ENCODE results near the gene NXPE4. TPM values are rescaled to one million over a fixed set of nuclear protein-coding genes. Genes with fewer than 3 reads are reported as not detected.
"Not testable (repeated sequence)": the region's sequence is repeated elsewhere in the genome, so short reads cannot be mapped to it uniquely, and the experiment has no call there.

Gene NXPE4
- not detected for total RNA-seq

DNA sequence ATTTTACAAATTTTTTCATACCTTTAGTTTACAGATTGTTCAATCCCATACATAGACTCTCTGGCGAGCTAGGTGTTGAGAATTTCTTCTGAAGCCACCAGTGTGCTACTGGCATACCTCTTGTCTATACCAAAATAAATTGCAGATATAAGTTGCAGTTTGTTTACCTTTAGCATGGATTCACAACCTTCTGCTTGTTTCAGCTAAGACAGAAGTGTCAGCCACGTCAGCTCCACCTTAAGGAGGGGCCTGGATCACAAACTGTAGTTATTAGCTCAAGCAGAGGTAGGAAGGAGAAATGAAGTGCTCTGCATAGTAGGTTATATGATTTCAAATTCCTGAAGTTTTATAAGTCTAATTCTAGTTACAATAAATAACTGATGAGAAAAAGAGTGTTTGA, at the start of gene NXPE4:
NXPE4 (minus strand) TSS at position 216 of the 400 bp plus-strand sequence. CDS start 1,027 bp downstream, outside the sequence.
- intact Hi-C loops (cut with DNase I) = no loop called here
- no peak for ATAC-seq
- no peak for DNase-seq (ENCODE audit: low spot score)

GRCh38 chr11:114639440-114639839, 43.9 kb upstream of the NXPE4 start:
- intact Hi-C loops (cut with DNase I); DNase-seq (ENCODE audit: low spot score); ATAC-seq: not testable (repeated sequence)

- ATAC-seq; intact Hi-C loops (cut with DNase I); DNase-seq (ENCODE audit: low spot score): not testable (repeated sequence)
These were observed 35.9 kb upstream of the NXPE4 start for GRCh38 chr11:114631445-114631965.

- ATAC-seq (no peak), DNase-seq (ENCODE audit: low spot score) (no peak)
- intact Hi-C loops (cut with DNase I) = no loop called here
These were observed 29.7 kb upstream of the NXPE4 start for GRCh38 chr11:114625294-114625693.

DNA sequence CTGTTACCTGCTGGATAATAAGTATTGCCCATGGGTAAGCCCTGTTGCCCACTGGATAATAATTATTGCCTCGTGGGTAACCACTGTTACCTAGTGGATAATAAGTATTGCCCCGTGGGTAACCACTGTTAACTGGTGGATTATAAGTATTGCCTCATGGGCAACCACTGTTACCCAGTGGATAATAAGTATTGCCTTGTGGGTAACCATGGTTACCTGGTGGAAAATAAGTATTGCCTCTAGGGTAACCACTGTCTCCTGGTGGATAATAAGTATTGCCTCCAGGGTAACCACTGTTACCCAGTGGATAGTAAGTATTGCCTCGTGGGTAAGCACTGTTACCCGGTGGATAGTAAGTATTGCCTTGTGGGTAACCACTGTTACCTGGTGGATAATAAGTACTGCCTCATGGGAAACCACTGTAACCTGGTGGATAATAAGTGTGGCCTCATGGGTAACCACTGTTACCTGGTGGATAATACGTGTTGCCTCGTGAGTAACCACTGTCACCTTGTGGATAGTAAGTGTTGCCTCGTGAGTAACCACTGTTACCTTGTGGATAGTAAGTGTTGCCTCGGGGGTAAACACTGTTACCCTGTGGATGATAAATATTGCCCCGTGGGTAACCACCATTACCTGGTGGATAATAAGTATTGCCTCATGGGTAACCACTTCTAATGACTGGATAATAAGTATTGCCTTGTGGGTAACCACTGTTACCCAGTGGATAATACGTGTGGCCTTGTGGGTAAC, 29.0 kb upstream of the NXPE4 start:
- ATAC-seq = no peak
- no peak for DNase-seq (ENCODE audit: low spot score)
- intact Hi-C loops (cut with DNase I) = no loop called here

GRCh38 chr11:114623720-114624119, 28.1 kb upstream of the NXPE4 start:
- DNase-seq (ENCODE audit: low spot score) (no peak), ATAC-seq (no peak)
- intact Hi-C loops (cut with DNase I) = no loop called here

- intact Hi-C loops (cut with DNase I) = no loop called here
- ATAC-seq (no peak), DNase-seq (ENCODE audit: low spot score) (no peak)
These were observed 27.3 kb upstream of the NXPE4 start for GRCh38 chr11:114622858-114623257.

GRCh38 chr11:114621950-114622809, 26.6 kb upstream of the NXPE4 start:
- intact Hi-C loops (cut with DNase I) = no loop called here
- DNase-seq (ENCODE audit: low spot score) (no peak), ATAC-seq (no peak)

DNA sequence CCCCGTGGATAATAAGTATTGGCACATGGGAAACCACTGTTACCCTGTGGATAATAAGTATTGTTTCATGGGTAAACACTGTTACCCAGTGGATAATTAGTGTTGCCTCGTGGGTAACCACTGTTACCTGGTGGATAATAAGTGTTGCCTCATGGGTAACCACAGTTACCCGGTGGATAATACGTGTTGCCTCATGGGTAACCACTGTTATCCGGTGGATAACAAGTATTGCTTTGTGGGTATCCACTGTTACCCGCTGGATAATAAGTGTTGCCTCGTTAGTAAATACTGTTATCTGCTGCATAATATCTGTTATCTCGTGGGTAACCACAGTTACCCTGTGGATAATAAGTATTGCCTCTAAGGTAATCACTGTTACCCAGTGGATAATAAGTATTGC, 25.5 kb upstream of the NXPE4 start:
- no peak for DNase-seq (ENCODE audit: low spot score)
- intact Hi-C loops (cut with DNase I) = no loop called here
- ATAC-seq = no peak

DNA sequence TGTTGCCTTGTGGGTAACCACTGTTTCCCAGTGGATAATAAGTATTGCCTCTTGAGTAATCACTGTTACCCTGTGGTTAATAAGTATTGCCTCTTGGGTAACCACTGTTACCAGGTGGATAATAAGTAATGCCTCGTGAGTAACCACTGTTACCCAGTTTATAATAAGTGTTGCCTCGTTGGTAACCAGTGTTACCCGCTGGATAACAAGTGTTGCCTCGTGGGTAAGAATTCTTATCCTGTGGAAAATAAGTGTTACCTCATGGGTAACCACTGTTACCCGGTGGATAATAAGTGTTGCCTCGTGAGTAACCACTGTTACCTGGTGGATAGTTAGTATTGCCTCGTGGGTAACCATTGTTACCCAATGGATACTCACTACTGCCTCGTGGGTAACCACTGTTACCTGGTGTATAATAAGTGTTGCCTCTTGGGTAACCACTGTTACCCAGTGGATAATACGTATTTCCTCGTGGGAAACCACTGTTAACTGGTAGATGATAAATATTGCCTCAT, 24.1 kb upstream of the NXPE4 start:
- DNase-seq (ENCODE audit: low spot score) = no peak
- intact Hi-C loops (cut with DNase I) = no loop called here
- no peak for ATAC-seq

DNA sequence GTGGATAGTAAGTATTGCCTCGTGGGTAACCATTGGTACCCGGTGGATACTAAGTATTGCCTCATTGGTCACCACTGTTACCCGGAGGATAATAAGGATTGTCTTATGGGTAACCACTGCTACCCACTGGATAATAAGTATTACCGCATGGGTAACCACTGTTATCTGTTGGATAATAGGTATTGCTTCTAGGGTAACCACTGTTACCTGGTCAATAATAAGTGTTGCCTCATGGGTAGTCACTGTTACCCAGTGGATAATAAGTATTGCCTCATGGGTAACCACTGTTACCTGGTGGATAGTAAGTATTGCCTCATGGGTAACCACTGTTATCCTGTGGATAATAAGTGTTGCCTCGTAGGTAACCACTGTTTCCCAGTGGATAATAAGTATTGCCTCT, 22.6 kb upstream of the NXPE4 start:
- no peak for ATAC-seq
- intact Hi-C loops (cut with DNase I) = no loop called here
- no peak for DNase-seq (ENCODE audit: low spot score)

DNA sequence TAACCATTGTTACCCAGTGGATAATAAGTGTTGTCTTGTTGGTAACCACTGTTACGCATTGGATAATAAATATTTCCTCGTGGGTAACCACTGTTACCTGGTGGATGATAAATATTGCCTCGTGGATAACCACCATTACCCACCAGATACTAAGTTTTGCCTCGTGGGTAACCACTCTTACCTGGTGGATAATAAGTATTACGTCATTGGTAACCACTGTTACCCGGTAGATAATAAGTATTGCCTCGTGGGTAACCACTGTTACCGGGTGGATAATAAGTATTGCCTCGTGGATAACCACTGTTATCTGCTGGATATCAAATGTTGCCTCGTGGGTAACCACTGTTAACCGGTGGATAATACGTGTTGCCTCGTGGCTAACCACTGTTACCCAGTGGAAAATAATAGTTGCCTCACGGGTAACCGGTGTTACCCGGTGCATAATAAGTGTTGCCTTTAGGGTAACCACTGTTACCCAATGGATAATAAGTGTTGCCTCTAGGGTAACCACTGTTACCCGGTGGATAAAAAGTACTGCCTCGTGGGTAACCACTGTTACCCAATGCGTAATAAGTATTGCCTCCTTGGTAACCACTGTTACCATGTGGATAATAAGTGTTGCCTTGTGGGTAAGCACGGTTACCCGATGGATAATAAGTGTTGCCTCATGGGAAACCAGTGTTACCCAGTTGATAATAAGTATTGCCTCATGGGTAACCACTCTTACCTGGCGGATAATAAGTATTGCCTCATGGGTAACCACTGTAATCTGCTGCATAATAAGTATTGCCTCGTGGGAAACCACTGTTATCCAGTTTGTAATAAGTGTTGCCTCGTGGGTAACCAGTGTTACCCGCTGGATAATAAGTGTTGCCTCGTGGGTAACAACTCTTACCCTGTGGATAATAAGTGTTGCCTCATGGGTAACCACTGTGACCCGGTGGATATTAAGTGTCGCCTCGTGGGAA, 21.9 kb upstream of the NXPE4 start:
- DNase-seq (ENCODE audit: low spot score) = no peak
- ATAC-seq = no peak

GRCh38 chr11:114616516-114616915, 20.9 kb upstream of the NXPE4 start:
- ATAC-seq (no peak), DNase-seq (ENCODE audit: low spot score) (no peak)
- intact Hi-C loops (cut with DNase I) = no loop called here

More for the DNA sequence above, 21.9 kb upstream of the NXPE4 start:
- intact Hi-C loops (cut with DNase I) = no loop called here

DNA sequence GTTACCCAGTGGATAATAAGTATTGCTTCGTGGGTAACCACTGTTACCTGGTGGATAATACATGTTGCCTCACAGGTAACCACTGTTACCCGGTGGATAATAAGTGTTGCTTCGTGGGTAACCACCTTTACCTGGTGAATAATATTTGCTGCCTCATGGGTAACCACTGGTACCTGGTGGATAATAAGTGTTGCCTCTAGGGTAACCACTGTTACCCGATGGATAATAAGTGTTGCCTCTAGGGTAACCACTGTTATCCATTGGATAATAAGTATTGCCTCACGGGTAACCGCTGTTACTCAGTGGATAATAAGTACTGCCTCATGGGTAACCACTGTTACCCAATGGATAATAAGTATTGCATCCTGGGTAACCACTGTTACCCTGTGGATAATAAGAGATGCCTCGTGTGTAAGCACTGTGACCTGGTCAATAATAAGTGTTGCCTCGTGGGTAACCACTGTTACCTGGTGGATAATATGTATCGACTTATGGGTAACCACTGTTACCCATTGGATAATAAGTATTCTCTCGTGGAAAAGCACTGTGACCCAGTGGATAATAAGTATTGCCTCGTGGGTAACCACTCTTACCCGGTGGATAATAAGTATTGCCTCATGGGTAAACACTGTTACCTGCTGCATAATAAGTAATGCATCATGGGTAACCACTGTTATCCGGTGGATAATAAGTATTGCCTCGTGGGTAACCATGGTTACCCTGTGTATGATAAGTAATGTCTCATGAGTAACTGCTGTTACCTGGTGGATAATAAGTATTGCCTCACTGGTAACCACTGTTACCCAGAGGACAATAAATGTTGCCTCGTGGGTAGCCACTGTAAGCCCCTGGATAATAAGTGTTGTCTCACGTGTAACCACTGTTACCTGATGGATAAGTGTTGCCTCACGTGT, 20.1 kb upstream of the NXPE4 start:
- intact Hi-C loops (cut with DNase I) = no loop called here
- ATAC-seq (no peak), DNase-seq (ENCODE audit: low spot score) (no peak)

GRCh38 chr11:114614127-114614720, 18.6 kb upstream of the NXPE4 start:
- no peak for ATAC-seq
- no peak for DNase-seq (ENCODE audit: low spot score)
- intact Hi-C loops (cut with DNase I) = no loop called here

GRCh38 chr11:114613094-114613493, 17.5 kb upstream of the NXPE4 start:
- intact Hi-C loops (cut with DNase I) = not testable (repeated sequence)

GRCh38 chr11:114612686-114613085, 17.1 kb upstream of the NXPE4 start:
- intact Hi-C loops (cut with DNase I) = no loop called here
- DNase-seq (ENCODE audit: low spot score) = no peak
- ATAC-seq = no peak

More at GRCh38 chr11:114613094-114613493, 17.5 kb upstream of the NXPE4 start:
- DNase-seq (ENCODE audit: low spot score); ATAC-seq: not testable (repeated sequence)
